Vagina (tissue), 2 donors: ENCODE data around the gene CCDC71.

ENCODE experiments used
- POLR2A ChIP-seq, 2 donors: fragments of 450-650 bp; IDR thresholded peaks; one replicate each; pipeline ENCODE4 v1.6.1; 2017; ENCODE audit warnings: antibody characterized with exemption in 2 of 2, mild to moderate bottlenecking in 2 of 2, moderate library complexity in 2 of 2
- TF ChIP-seq, protein P1 (sequence below), 3 experiments: fragments of 450-650 bp in 2 of 3; fragments of 200-600 bp in 1 of 3; sonication (generic) in 1 of 3; IDR thresholded peaks; one replicate each; pipeline ENCODE4 v1.5.1; 2017 to 2019; ENCODE audit warnings: antibody characterized with exemption in 3 of 3, mild to moderate bottlenecking in 2 of 3, moderate library complexity in 2 of 3

GRCh38 chr3:49140080-49140479 is 26.1 kb downstream of the CCDC71 start:
- TF ChIP-seq POLR2A (IDR thresholded peaks at IDR 0.05): no peak
- TF ChIP-seq, protein P1, sequence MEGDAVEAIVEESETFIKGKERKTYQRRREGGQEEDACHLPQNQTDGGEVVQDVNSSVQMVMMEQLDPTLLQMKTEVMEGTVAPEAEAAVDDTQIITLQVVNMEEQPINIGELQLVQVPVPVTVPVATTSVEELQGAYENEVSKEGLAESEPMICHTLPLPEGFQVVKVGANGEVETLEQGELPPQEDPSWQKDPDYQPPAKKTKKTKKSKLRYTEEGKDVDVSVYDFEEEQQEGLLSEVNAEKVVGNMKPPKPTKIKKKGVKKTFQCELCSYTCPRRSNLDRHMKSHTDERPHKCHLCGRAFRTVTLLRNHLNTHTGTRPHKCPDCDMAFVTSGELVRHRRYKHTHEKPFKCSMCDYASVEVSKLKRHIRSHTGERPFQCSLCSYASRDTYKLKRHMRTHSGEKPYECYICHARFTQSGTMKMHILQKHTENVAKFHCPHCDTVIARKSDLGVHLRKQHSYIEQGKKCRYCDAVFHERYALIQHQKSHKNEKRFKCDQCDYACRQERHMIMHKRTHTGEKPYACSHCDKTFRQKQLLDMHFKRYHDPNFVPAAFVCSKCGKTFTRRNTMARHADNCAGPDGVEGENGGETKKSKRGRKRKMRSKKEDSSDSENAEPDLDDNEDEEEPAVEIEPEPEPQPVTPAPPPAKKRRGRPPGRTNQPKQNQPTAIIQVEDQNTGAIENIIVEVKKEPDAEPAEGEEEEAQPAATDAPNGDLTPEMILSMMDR (IDR thresholded peaks at IDR 0.05): no peak
